GM23338 (cell line): ENCODE results near the gene ZNF555. TPM values are rescaled to one million over a fixed set of nuclear protein-coding genes. Genes with fewer than 3 reads are reported as not detected.

Experiments
- ATAC-seq: fragments of 200-7000 bp; cut with Tn5 transposase; 3 replicates; pipeline ENCODE4 v1.9.1; 2020
- DNase-seq: peaks from one replicate; pipeline ENCODE4 v3.0.0-alpha.2; 2015; ENCODE audit warnings: low spot score
- H2AFZ ChIP-seq: fragments of 200-600 bp; sonication (generic); 2 replicates; pipeline ENCODE4 v1.8.0; 2016; ENCODE audit warnings: antibody characterized with exemption, mild to moderate bottlenecking, moderate library complexity
- H3F3A ChIP-seq: fragments of 200-600 bp; sonication (generic); replicated peaks from 2 replicates; pipeline ENCODE4 v1.8.0; 2017; ENCODE audit warnings: antibody characterized with exemption, mixed run types, low read depth
- H3K27ac ChIP-seq: fragments of 200-600 bp; sonication (generic); 2 replicates; pipeline ENCODE4 v1.6.1; 2016; ENCODE audit warnings: low read depth
- H3K27me3 ChIP-seq: fragments of 200-600 bp; sonication (generic); 2 replicates; pipeline ENCODE4 v1.8.0; 2016; ENCODE audit warnings: mild to moderate bottlenecking, mixed run types, moderate library complexity; ENCODE audit not compliant: insufficient read depth
- H3K36me3 ChIP-seq: fragments of 200-600 bp; sonication (generic); 2 replicates; pipeline ENCODE4 v1.8.0; 2016; ENCODE audit warnings: mild to moderate bottlenecking; ENCODE audit not compliant: insufficient read depth
- H3K4me1 ChIP-seq: fragments of 200-600 bp; sonication (generic); 2 replicates; pipeline ENCODE4 v1.8.0; 2016; ENCODE audit warnings: mild to moderate bottlenecking, moderate library complexity; ENCODE audit not compliant: insufficient read depth
- H3K4me2 ChIP-seq: fragments of 200-600 bp; sonication (generic); 2 replicates; pipeline ENCODE4 v1.7.1; 2017; ENCODE audit warnings: mixed run types
- H3K4me3 ChIP-seq: fragments of 200-600 bp; sonication (generic); 2 replicates; pipeline ENCODE4 v1.6.1; 2016; ENCODE audit warnings: mixed run types
- H3K79me2 ChIP-seq: fragments of 200-600 bp; sonication (generic); replicated peaks from 2 replicates; pipeline ENCODE4 v1.8.0; 2017; ENCODE audit warnings: mild to moderate bottlenecking; ENCODE audit not compliant: insufficient read depth
- H3K9me2 ChIP-seq: fragments of 200-600 bp; sonication (generic); 2 replicates; pipeline ENCODE4 v1.8.0; 2017; ENCODE audit not compliant: insufficient read depth
- H4K20me1 ChIP-seq: fragments of 200-600 bp; sonication (generic); replicated peaks from 2 replicates; pipeline ENCODE4 v1.8.0; 2017; ENCODE audit warnings: mild to moderate bottlenecking; ENCODE audit not compliant: insufficient read depth
- H3K27ac Mint-ChIP-seq: 2 replicates; pipeline ENCODE4 v1.8.0; 2020; ENCODE audit warnings: inconsistent platforms, mild to moderate bottlenecking, moderate library complexity, mixed read lengths
- H3K27me3 Mint-ChIP-seq: 3 replicates; pipeline ENCODE4 v1.8.0; 2022; ENCODE audit warnings: low read depth, mild to moderate bottlenecking, moderate library complexity, mixed read lengths, inconsistent platforms; ENCODE audit not compliant: insufficient read depth, poor library complexity
- H3K36me3 Mint-ChIP-seq: 3 replicates; pipeline ENCODE4 v1.8.0; 2021; ENCODE audit warnings: low read depth, mild to moderate bottlenecking, inconsistent platforms, moderate library complexity, mixed read lengths
- H3K4me1 Mint-ChIP-seq: 3 replicates; pipeline ENCODE4 v1.8.0; 2020; ENCODE audit warnings: mild to moderate bottlenecking, inconsistent platforms, mixed read lengths
- H3K4me3 Mint-ChIP-seq: 3 replicates; pipeline ENCODE4 v1.8.0; 2021; ENCODE audit warnings: moderate library complexity, mild to moderate bottlenecking, inconsistent platforms, mixed read lengths
- H3K9me3 Mint-ChIP-seq: 3 replicates; pipeline ENCODE4 v1.8.0; 2020; ENCODE audit warnings: moderate library complexity, mild to moderate bottlenecking, inconsistent platforms, mixed read lengths
- CTCF ChIP-seq, 2 experiments: fragments of 200-600 bp in 1 of 2; sonication (generic) in 1 of 2; conservative IDR thresholded peaks; 2 replicates each; pipeline versions ENCODE4 v1.5.1 to v1.6.1; 2016 to 2017; ENCODE audit warnings: antibody characterized with exemption in 2 of 2, low read depth in 2 of 2, mild to moderate bottlenecking in 2 of 2, moderate library complexity in 1 of 2
- ETS1 ChIP-seq: IDR thresholded peaks from 2 replicates; pipeline ENCODE4 v1.6.1; 2016; ENCODE audit warnings: antibody characterized with exemption
- EZH2 ChIP-seq: fragments of 200-600 bp; sonication (generic); IDR thresholded peaks from one replicate; pipeline ENCODE4 v1.8.0; 2017; ENCODE audit warnings: antibody characterized with exemption, mild to moderate bottlenecking, low read depth; ENCODE audit not compliant: unreplicated experiment
- EZH2phosphoT487 ChIP-seq: fragments of 200-600 bp; sonication (generic); IDR thresholded peaks from one replicate; pipeline ENCODE4 v1.8.1; 2018; ENCODE audit warnings: antibody characterized with exemption; ENCODE audit not compliant: unreplicated experiment
- JUNB ChIP-seq: IDR thresholded peaks from one replicate; pipeline ENCODE4 v1.6.1; 2016; ENCODE audit warnings: antibody characterized with exemption; ENCODE audit not compliant: unreplicated experiment
- POLR2AphosphoS5 ChIP-seq: IDR thresholded peaks from 2 replicates; pipeline ENCODE4 v1.6.1; 2016; ENCODE audit warnings: antibody characterized with exemption, low read depth
- REST ChIP-seq: IDR thresholded peaks from one replicate; pipeline ENCODE4 v1.6.1; 2018; ENCODE audit warnings: antibody characterized with exemption; ENCODE audit not compliant: unreplicated experiment
- polyA plus RNA-seq: library from polyadenylated mRNA; unstranded; fragments of >200 nt; fragmentation: Nextera tagmentation; extraction: Ambion mirVana; gene quantifications from 2 replicates; pipeline ENCODE4 v1.2.1, GENCODE V29; 2016
- total RNA-seq: library from RNA; depleted of rRNA; stranded (reverse); fragments of >200 nt; shearing (Covaris generic); gene quantifications from 2 replicates; pipeline ENCODE4 v1.2.3, GENCODE V29; 2014

ZNF555 gene
- total and polyA plus RNA-seq, 2 experiments from 2014 or later, result 3.5 to 7.5 TPM

- no peak for ATAC-seq
- Histone ChIP-seq H3F3A (no peaks in the 10 kb centered on the region), H3K9me2 (no peaks in the 10 kb centered on the region), H4K20me1 (peaks cover 21% of the 10 kb centered on the region), H2AFZ (no peak overlapping the region), H3K27ac (no peak overlapping the region), H3K27me3 (no peaks in the 10 kb centered on the region), H3K4me3 (no peak overlapping the region), H3K4me2 (no peak overlapping the region), H3K4me1 (no peaks in the 10 kb centered on the region; the same call in 1 of the 2 replicates), H3K36me3 (no peaks in the 10 kb centered on the region), H3K79me2 (peaks cover 81% of the 10 kb centered on the region)
- no peaks in the 10 kb centered on the region for H3K4me1 Mint-ChIP-seq
- H3K9me3 Mint-ChIP-seq, result peaks cover 70% of the 10 kb centered on the region
- peaks cover 7% of the 10 kb centered on the region for H3K27me3 Mint-ChIP-seq
- no peak overlapping the region for H3K27ac Mint-ChIP-seq
- TF ChIP-seq ETS1 (no peak), CTCF (conservative IDR thresholded peaks at IDR 0.05; ENCODE audit: low read depth in 2 of 2) (no peak), JUNB (no peak), REST (no peak), POLR2AphosphoS5 (no peak)
- DNase-seq, result no peak
- peaks cover 21% of the 10 kb centered on the region for H3K36me3 Mint-ChIP-seq
- H3K4me3 Mint-ChIP-seq, result no peak overlapping the region
These were observed 64.7 kb downstream of the ZNF555 start for GRCh38 chr19:2905918-2906519.

GRCh38 chr19:2906631-2907195, 65.4 kb downstream of the ZNF555 start:
- H4K20me1 ChIP-seq, result peaks cover 21% of the 10 kb centered on the region
- Mint-ChIP-seq H3K36me3 (peaks cover 19% of the 10 kb centered on the region), H3K4me3 (no peak overlapping the region), H3K9me3 (peaks cover 68% of the 10 kb centered on the region), H3K27me3 (peaks cover 7% of the 10 kb centered on the region), H3K27ac (no peak overlapping the region), H3K4me1 (no peaks in the 10 kb centered on the region)
- H3K36me3 ChIP-seq, result no peaks in the 10 kb centered on the region
- no peak overlapping the region for H3K4me3 ChIP-seq
- TF ChIP-seq REST (no peak), EZH2phosphoT487 (no peak), EZH2 (no peak)
- no peaks in the 10 kb centered on the region for H3K9me2 ChIP-seq
- H3K4me2 ChIP-seq, result no peak overlapping the region
- H3K79me2 ChIP-seq, result peaks cover 83% of the 10 kb centered on the region
- no peak overlapping the region for H2AFZ ChIP-seq
- no peaks in the 10 kb centered on the region for H3F3A ChIP-seq
- no peaks in the 10 kb centered on the region; the same call in 1 of the 2 replicates for H3K4me1 ChIP-seq
- no peak for DNase-seq
- no peak overlapping the region for H3K27ac ChIP-seq
- H3K27me3 ChIP-seq, result no peaks in the 10 kb centered on the region
- ATAC-seq, result no peak
